Prostate gland (tissue), 2 donors: ENCODE results near the gene ZSWIM8. TPM values are rescaled to one million over a fixed set of nuclear protein-coding genes. Genes with fewer than 3 reads are reported as not detected.

ENCODE experiments used
- DNase-seq: peaks from one replicate; pipeline ENCODE4 v3.0.0-alpha.2; 2019; ENCODE audit warnings: low spot score
- H3K27ac ChIP-seq, 2 donors: fragments of 200-600 bp; sonication (generic); 2 replicates each; pipeline ENCODE4 v1.5.1; 2017 to 2019
- H3K27me3 ChIP-seq: fragments of 200-600 bp; sonication (generic); replicated peaks from 2 replicates; pipeline ENCODE4 v1.5.1; 2019; ENCODE audit not compliant: insufficient read depth
- H3K36me3 ChIP-seq, 2 donors: fragments of 200-600 bp; sonication (generic); 1 replicate in 1 of 2; 2 replicates in 1 of 2; pipeline versions ENCODE4 v1.5.1 to v1.8.1; 2017 to 2019
- H3K4me1 ChIP-seq: fragments of 200-600 bp; sonication (generic); replicated peaks from 2 replicates; pipeline ENCODE4 v1.5.1; 2019
- H3K4me3 ChIP-seq, 2 donors: fragments of 200-600 bp; sonication (generic); 2 replicates each; pipeline ENCODE4 v1.5.1; 2017 to 2019
- H3K9me3 ChIP-seq: fragments of 200-600 bp; sonication (generic); 2 replicates; pipeline ENCODE4 v1.5.1; 2017
- POLR2A ChIP-seq: fragments of 450-650 bp; IDR thresholded peaks from one replicate; pipeline ENCODE4 v1.6.1; 2016; ENCODE audit warnings: antibody characterized with exemption, mild to moderate bottlenecking
- POLR2AphosphoS5 ChIP-seq: sonication (generic); formaldehyde crosslinking; IDR thresholded peaks from one replicate; pipeline ENCODE4 v1.6.1; 2017; ENCODE audit warnings: antibody characterized with exemption
- WGBS: methylation state at CpG from one replicate; pipeline ENCODE4 v1.1.5; 2018; 5-methylcytosine and 5-hydroxymethylcytosine counted together
- intact Hi-C: fragments of 100-400 bp; cut with DNase I; formaldehyde crosslinking; loops from one replicate; pipeline ENCODE4 v1.14.2; 2022
- total RNA-seq, 2 donors: library from RNA; depleted of rRNA; stranded (reverse); fragments of >200 nt; gene quantifications; one replicate each; pipeline ENCODE4 v1.1.0, GENCODE V29; 2016
- TF ChIP-seq, protein P1 (sequence below), 4 experiments: fragments of 200-600 bp in 2 of 4; fragments of 450-650 bp in 2 of 4; sonication (generic) in 2 of 4; IDR thresholded peaks; 1 replicate in 3 of 4; 2 replicates in 1 of 4; pipeline ENCODE4 v1.5.1; 2016 to 2019; ENCODE audit warnings: antibody characterized with exemption in 4 of 4, mild to moderate bottlenecking in 2 of 4, moderate library complexity in 2 of 4

The ZSWIM8 gene
- total RNA-seq, 2 donors from 2014 or later = 80.6 to 246 TPM

- no peaks in the 10 kb centered on the region for H3K9me3 ChIP-seq
- H3K4me1 ChIP-seq = peaks cover 5% of the 10 kb centered on the region
- no peak overlapping the region for H3K27ac ChIP-seq
- DNase-seq = no peak
- no peak overlapping the region for H3K4me3 ChIP-seq
- H3K27me3 ChIP-seq = no peaks in the 10 kb centered on the region
- TF ChIP-seq POLR2AphosphoS5 (no peak), POLR2A (no peak)
- TF ChIP-seq, protein P1, sequence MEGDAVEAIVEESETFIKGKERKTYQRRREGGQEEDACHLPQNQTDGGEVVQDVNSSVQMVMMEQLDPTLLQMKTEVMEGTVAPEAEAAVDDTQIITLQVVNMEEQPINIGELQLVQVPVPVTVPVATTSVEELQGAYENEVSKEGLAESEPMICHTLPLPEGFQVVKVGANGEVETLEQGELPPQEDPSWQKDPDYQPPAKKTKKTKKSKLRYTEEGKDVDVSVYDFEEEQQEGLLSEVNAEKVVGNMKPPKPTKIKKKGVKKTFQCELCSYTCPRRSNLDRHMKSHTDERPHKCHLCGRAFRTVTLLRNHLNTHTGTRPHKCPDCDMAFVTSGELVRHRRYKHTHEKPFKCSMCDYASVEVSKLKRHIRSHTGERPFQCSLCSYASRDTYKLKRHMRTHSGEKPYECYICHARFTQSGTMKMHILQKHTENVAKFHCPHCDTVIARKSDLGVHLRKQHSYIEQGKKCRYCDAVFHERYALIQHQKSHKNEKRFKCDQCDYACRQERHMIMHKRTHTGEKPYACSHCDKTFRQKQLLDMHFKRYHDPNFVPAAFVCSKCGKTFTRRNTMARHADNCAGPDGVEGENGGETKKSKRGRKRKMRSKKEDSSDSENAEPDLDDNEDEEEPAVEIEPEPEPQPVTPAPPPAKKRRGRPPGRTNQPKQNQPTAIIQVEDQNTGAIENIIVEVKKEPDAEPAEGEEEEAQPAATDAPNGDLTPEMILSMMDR (IDR thresholded peaks at IDR 0.05) = no peak
- 75% methylated on average over 3 of the region's 3 CpGs for WGBS
- intact Hi-C loops = no loop called here
- no peaks in the 10 kb centered on the region for H3K36me3 ChIP-seq
Observed at GRCh38 chr10:73779539-73780197, 5.7 kb upstream of the ZSWIM8 start.

DNA sequence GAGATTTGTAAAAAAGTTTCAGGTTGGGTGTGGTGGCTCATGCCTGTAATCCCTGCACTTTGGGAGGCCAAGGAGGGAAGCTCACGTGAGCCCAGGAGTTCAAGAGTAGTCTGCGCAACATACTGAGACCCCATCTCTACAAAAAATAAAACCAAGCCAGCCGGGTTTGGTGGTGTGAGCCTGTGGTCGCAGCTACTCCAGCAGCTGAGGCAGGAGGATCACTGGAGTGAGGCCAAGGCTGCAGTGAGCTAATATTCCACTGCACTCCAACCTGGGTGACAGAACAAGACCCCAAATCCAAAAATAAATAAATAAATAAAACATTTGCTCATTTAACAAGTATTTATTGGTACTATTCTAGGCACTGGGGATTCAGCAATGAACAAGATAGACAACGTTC lies 5.1 kb upstream of the ZSWIM8 start:
- 78% methylated on average over 5 of the region's 5 CpGs for WGBS
- Histone ChIP-seq H3K27me3 (no peaks in the 10 kb centered on the region), H3K4me3 (no peak overlapping the region), H3K9me3 (no peaks in the 10 kb centered on the region), H3K36me3 (no peaks in the 10 kb centered on the region), H3K4me1 (peaks cover 5% of the 10 kb centered on the region), H3K27ac (no peak overlapping the region)
- DNase-seq = no peak
- intact Hi-C loops = no loop called here
- TF ChIP-seq, protein P1 (IDR thresholded peaks at IDR 0.05) = no peak
- TF ChIP-seq POLR2A (no peak), POLR2AphosphoS5 (no peak)

DNA sequence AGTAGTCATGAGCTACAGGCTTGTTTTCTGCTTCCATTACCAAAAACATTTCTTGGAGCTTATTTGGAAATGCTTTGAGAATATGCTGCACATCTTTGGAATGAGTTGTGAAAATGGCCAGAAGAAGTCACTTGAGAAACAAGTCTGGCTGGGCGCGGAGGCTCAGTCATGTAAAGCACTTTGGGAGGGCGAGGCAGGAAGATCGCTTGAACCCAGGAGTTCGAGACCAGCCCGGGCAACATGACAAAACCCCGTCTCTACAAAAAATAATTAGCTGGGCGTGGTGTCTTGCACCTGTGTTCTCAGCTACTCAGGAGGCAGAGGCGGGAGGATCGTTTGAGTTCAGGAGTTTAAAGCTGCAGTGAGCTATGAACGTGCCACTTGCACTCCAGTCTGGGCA lies 4.4 kb upstream of the ZSWIM8 start:
- Histone ChIP-seq H3K27me3 (no peaks in the 10 kb centered on the region), H3K4me1 (peaks cover 5% of the 10 kb centered on the region), H3K27ac (peak overlapping the region; percentile 82 to 93), H3K36me3 (no peaks in the 10 kb centered on the region), H3K4me3 (peak overlapping the region; percentile 60 to 80), H3K9me3 (no peaks in the 10 kb centered on the region)
- intact Hi-C loops = no loop called here
- TF ChIP-seq, protein P1 (IDR thresholded peaks at IDR 0.05) = no peak
- no peak for DNase-seq
- WGBS = 14% methylated on average over 11 of the region's 11 CpGs

- intact Hi-C loops = no loop called here
- no peaks in the 10 kb centered on the region for H3K36me3 ChIP-seq
- no peaks in the 10 kb centered on the region for H3K9me3 ChIP-seq
- H3K27ac ChIP-seq = peak overlapping the region; percentile 82 to 93
- peak overlapping the region; percentile 60 to 80 for H3K4me3 ChIP-seq
- WGBS = under 1% methylated on average over 14 of the region's 14 CpGs
- H3K27me3 ChIP-seq = no peaks in the 10 kb centered on the region
- peaks cover 5% of the 10 kb centered on the region for H3K4me1 ChIP-seq
- no peak for DNase-seq
- no peak for TF ChIP-seq POLR2AphosphoS5
- TF ChIP-seq POLR2A = no peak
- TF ChIP-seq, protein P1 (IDR thresholded peaks at IDR 0.05) = no peak
Observed at GRCh38 chr10:73781548-73781878, 3.9 kb upstream of the ZSWIM8 start.
